ENCODE measurements around the gene GPRIN2. TPM values are rescaled to one million over a fixed set of nuclear protein-coding genes. Genes with fewer than 3 reads are reported as not detected.

GPRIN2 gene
- total and polyA plus RNA-seq, 4 experiments from 2014 or later = not detected

GRCh38 chr10:46541735-46542566 is 14.5 kb downstream of the GPRIN2 start:
- H3K4me3 ChIP-seq (ENCODE audit: low read length in 2 of 2) = no peak overlapping the region
- no peaks in the 10 kb centered on the region for H3K9me3 ChIP-seq (ENCODE audit: control insufficient read depth in 1 of 2, low read length in 2 of 2)
- peak in 1 of 5 donors; percentile 9 for DNase-seq
- no peaks in the 10 kb centered on the region for H3K4me1 ChIP-seq (ENCODE audit: insufficient read depth, low read length)
- ChIA-PET POLR2A (ENCODE audit: partially characterized antibody) (no interaction called here), CTCF (ENCODE audit: partially characterized antibody) (no interaction called here)
- Mint-ChIP-seq H3K36me3 (no peaks in the 10 kb centered on the region), H3K4me3 (peak overlapping the region in 1 of 8 donors; percentile 33), H3K27me3 (peaks cover 36 to 45% of the 10 kb centered on the region in 2 donors), H3K9me3 (peaks cover 0 to 3% (median 0%) of the 10 kb centered on the region in 8 donors), H3K27ac (no peak overlapping the region), H3K4me1 (peaks cover 1 to 13% (median 6%) of the 10 kb centered on the region in 4 donors)
- peaks cover 7% of the 10 kb centered on the region for H3K27me3 ChIP-seq (ENCODE audit: insufficient read depth, low read length)
- no peaks in the 10 kb centered on the region for H3K36me3 ChIP-seq (ENCODE audit: insufficient read depth, low read length)
- intact Hi-C loops (cut with micrococcal nuclease) = no loop called here
- no peak overlapping the region for H3K27ac ChIP-seq (ENCODE audit: low read depth, low read length)

DNA sequence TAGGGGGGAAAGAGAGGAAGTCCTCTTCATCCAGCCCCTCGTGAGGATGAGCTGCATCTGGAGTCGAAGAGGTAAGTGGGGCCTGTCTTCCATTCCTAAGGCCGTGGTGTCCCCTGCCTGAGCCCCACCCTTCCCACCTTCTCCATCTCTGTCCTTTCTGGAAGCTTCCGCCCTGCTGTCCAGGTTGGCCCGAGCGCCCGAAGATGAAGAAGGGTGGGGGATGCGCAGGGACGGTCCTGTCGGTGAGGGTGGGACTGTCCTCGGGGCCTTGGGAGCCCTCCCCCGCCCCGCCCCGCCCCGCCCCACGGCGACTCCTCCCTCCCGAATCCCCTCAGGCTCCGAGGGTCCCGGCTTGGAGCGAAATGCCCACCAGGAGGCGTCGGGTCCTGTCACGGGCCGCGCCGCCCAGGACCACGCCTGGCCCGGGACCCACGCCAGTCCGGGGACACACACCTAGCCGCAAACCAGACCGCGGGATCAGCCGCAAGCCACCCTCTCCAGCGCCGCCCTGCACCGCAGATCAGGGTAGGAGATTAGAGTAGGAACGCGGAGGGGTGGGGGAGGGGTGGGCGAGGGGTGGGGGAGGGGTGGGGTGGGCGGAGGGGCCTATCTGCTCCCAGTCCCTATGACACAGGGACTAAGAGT is 15.3 kb downstream of the GPRIN2 start:
- no peak overlapping the region for H3K4me3 ChIP-seq (ENCODE audit: low read length in 2 of 2)
- no peaks in the 10 kb centered on the region for H3K36me3 Mint-ChIP-seq
- H3K27me3 ChIP-seq (ENCODE audit: insufficient read depth, low read length) = peaks cover 7% of the 10 kb centered on the region
- no peak overlapping the region for H3K27ac Mint-ChIP-seq
- peaks cover 43 to 52% of the 10 kb centered on the region in 2 donors for H3K27me3 Mint-ChIP-seq
- H3K4me3 Mint-ChIP-seq = peak overlapping the region in 1 of 8 donors; percentile 38
- peaks cover 0 to 3% (median 0%) of the 10 kb centered on the region in 8 donors for H3K9me3 Mint-ChIP-seq
- intact Hi-C loops (cut with micrococcal nuclease) = no loop called here
- H3K4me1 ChIP-seq (ENCODE audit: insufficient read depth, low read length) = no peaks in the 10 kb centered on the region
- no peak overlapping the region for H3K27ac ChIP-seq (ENCODE audit: low read depth, low read length)
- H3K4me1 Mint-ChIP-seq = peaks cover 1 to 13% (median 6%) of the 10 kb centered on the region in 4 donors
- ChIA-PET POLR2A (ENCODE audit: partially characterized antibody) (no interaction called here), CTCF (ENCODE audit: partially characterized antibody) (interaction anchor here (1.8 kb wide), 1 partner anchor 10 kb away, joined by 7 read pairs; no protein-coding TSS in a partner anchor)
- no peaks in the 10 kb centered on the region for H3K36me3 ChIP-seq (ENCODE audit: insufficient read depth, low read length)
- no peaks in the 10 kb centered on the region for H3K9me3 ChIP-seq (ENCODE audit: control insufficient read depth in 1 of 2, low read length in 2 of 2)
- peak in 1 of 5 donors; percentile 28 for DNase-seq

GRCh38 chr10:46540412-46541016 is 15.9 kb downstream of the GPRIN2 start:
- H3K4me1 Mint-ChIP-seq = peaks cover 1 to 13% (median 6%) of the 10 kb centered on the region in 4 donors
- POLR2A ChIA-PET (ENCODE audit: partially characterized antibody) = no interaction called here
- no peak overlapping the region for H3K27ac Mint-ChIP-seq

DNA sequence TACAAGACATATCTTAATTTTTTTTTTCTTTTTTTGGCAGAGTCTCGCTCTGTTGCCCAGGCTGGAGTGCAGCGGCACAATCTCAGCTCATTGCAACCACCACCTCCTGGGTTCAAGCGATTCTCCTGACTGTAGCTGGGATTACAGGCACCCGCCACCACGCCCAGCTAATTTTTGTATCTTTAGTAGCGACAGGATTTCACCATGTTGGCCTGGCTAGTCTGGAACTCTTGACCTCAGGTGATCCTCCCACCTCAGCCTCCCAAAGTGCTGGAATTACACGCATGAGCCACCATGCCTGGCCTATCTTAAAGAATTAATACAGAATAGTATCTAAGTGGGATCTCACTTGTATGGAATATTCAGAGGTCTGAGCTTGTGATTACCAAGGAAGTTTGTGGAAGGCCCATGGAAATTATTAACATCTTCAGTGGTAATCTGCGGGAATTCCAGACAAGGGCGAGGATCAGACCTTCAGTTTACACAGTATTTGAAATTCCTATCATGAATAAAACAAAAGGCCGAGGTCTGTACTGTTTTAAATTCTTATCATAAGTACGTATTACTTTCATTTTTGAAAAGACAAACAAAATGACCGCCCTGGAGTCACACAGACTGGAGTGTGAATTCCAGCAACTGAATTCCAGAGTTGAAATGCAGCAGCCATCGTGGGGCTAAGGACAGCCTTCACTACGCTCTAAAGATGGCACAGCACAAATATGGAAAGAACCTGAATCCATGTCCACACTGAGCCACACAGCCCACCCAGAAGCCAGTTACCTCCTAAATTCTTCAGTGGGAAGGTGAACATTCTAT is 16.7 kb downstream of the GPRIN2 start:
- peaks cover 7% of the 10 kb centered on the region for H3K27me3 ChIP-seq (ENCODE audit: insufficient read depth, low read length)

More at GRCh38 chr10:46540412-46541016, 15.9 kb downstream of the GPRIN2 start:
- CTCF ChIA-PET (ENCODE audit: partially characterized antibody) = interaction anchor here (1.8 kb wide), 1 partner anchor 9 kb away, joined by 7 read pairs; no protein-coding TSS in a partner anchor
- H3K36me3 Mint-ChIP-seq = no peaks in the 10 kb centered on the region
- intact Hi-C loops (cut with micrococcal nuclease) = no loop called here
- peaks cover 0 to 3% (median 0%) of the 10 kb centered on the region in 8 donors for H3K9me3 Mint-ChIP-seq
- Histone ChIP-seq H3K27me3 (ENCODE audit: insufficient read depth, low read length) (peaks cover 7% of the 10 kb centered on the region), H3K36me3 (ENCODE audit: insufficient read depth, low read length) (no peaks in the 10 kb centered on the region), H3K4me1 (ENCODE audit: insufficient read depth, low read length) (no peaks in the 10 kb centered on the region), H3K4me3 (ENCODE audit: low read length in 2 of 2) (no peak overlapping the region), H3K9me3 (ENCODE audit: control insufficient read depth in 1 of 2, low read length in 2 of 2) (no peaks in the 10 kb centered on the region), H3K27ac (ENCODE audit: low read depth, low read length) (no peak overlapping the region)
- peaks cover 44 to 52% of the 10 kb centered on the region in 2 donors for H3K27me3 Mint-ChIP-seq
- DNase-seq = peak in 1 of 5 donors; percentile 21
- H3K4me3 Mint-ChIP-seq = peak overlapping the region in 3 of 8 donors; percentile 32 to 50 (median 38)

GRCh38 chr10:46538717-46539426 is 17.6 kb downstream of the GPRIN2 start:
- Histone ChIP-seq H3K36me3 (ENCODE audit: insufficient read depth, low read length) (no peaks in the 10 kb centered on the region), H3K27ac (ENCODE audit: low read depth, low read length) (no peak overlapping the region), H3K4me3 (ENCODE audit: low read length in 2 of 2) (no peak overlapping the region), H3K9me3 (ENCODE audit: control insufficient read depth in 1 of 2, low read length in 2 of 2) (no peaks in the 10 kb centered on the region), H3K4me1 (ENCODE audit: insufficient read depth, low read length) (no peaks in the 10 kb centered on the region), H3K27me3 (ENCODE audit: insufficient read depth, low read length) (peaks cover 7% of the 10 kb centered on the region)
- Mint-ChIP-seq H3K27me3 (peaks cover 44 to 51% of the 10 kb centered on the region in 2 donors), H3K9me3 (peaks cover 0 to 3% (median 0%) of the 10 kb centered on the region in 8 donors), H3K27ac (no peak overlapping the region), H3K4me3 (no peak overlapping the region), H3K4me1 (peaks cover 1 to 13% (median 6%) of the 10 kb centered on the region in 4 donors), H3K36me3 (no peaks in the 10 kb centered on the region)
- ChIA-PET POLR2A (ENCODE audit: partially characterized antibody) (no interaction called here), CTCF (ENCODE audit: partially characterized antibody) (interaction anchor here (1.8 kb wide), 1 partner anchor 8 kb away, joined by 7 read pairs; no protein-coding TSS in a partner anchor)
- peak in 1 of 5 donors; percentile 4 for DNase-seq
- intact Hi-C loops (cut with micrococcal nuclease) = no loop called here

More for the DNA sequence above, 16.7 kb downstream of the GPRIN2 start:
- ChIA-PET CTCF (ENCODE audit: partially characterized antibody) (interaction anchor here (1.8 kb wide), 1 partner anchor 8 kb away, joined by 7 read pairs; no protein-coding TSS in a partner anchor), POLR2A (ENCODE audit: partially characterized antibody) (no interaction called here)
- no peak overlapping the region for H3K27ac ChIP-seq (ENCODE audit: low read depth, low read length)
- Mint-ChIP-seq H3K27me3 (peaks cover 44 to 52% of the 10 kb centered on the region in 2 donors), H3K27ac (no peak overlapping the region), H3K9me3 (peaks cover 0 to 3% (median 0%) of the 10 kb centered on the region in 8 donors), H3K36me3 (no peaks in the 10 kb centered on the region), H3K4me3 (no peak overlapping the region), H3K4me1 (peaks cover 1 to 13% (median 6%) of the 10 kb centered on the region in 4 donors)
- H3K9me3 ChIP-seq (ENCODE audit: control insufficient read depth in 1 of 2, low read length in 2 of 2) = no peaks in the 10 kb centered on the region
- intact Hi-C loops (cut with micrococcal nuclease) = no loop called here
- peak in 1 of 5 donors; percentile 9 for DNase-seq
- H3K4me3 ChIP-seq (ENCODE audit: low read length in 2 of 2) = no peak overlapping the region
- no peaks in the 10 kb centered on the region for H3K36me3 ChIP-seq (ENCODE audit: insufficient read depth, low read length)
- no peaks in the 10 kb centered on the region for H3K4me1 ChIP-seq (ENCODE audit: insufficient read depth, low read length)

DNA sequence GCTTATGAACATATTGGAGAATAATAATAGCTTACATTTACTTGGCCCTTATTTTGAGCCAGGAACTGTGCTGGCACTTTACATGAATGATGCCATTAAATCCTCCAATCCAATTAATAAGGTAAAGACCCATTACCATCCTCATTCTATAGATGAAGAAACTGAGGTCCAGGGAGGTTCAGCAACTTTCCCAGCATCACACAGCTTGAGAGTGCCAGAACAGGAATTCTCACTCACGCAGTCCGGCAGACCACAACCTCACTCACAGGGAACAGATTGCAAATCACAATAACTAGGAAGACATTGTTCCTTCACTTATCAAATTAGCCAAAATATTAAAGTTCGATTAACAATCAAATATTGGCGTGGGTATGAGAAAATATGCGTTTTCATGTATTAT is 18.3 kb downstream of the GPRIN2 start:
- Histone ChIP-seq H3K27me3 (ENCODE audit: insufficient read depth, low read length) (peaks cover 7% of the 10 kb centered on the region), H3K27ac (ENCODE audit: low read depth, low read length) (no peak overlapping the region), H3K9me3 (ENCODE audit: control insufficient read depth in 1 of 2, low read length in 2 of 2) (no peaks in the 10 kb centered on the region), H3K4me1 (ENCODE audit: insufficient read depth, low read length) (no peaks in the 10 kb centered on the region), H3K4me3 (ENCODE audit: low read length in 2 of 2) (no peak overlapping the region), H3K36me3 (ENCODE audit: insufficient read depth, low read length) (no peaks in the 10 kb centered on the region)
- intact Hi-C loops (cut with micrococcal nuclease) = no loop called here
- Mint-ChIP-seq H3K4me3 (no peak overlapping the region), H3K36me3 (no peaks in the 10 kb centered on the region), H3K9me3 (peaks cover 0 to 3% (median 0%) of the 10 kb centered on the region in 8 donors), H3K4me1 (peaks cover 1 to 13% (median 6%) of the 10 kb centered on the region in 4 donors), H3K27ac (no peak overlapping the region), H3K27me3 (peaks cover 40 to 46% of the 10 kb centered on the region in 2 donors)
- POLR2A ChIA-PET (ENCODE audit: partially characterized antibody) = no interaction called here
- DNase-seq = no peak
- CTCF ChIA-PET (ENCODE audit: partially characterized antibody) = no interaction called here

All from CD4-positive, alpha-beta memory T cell (primary cell).